Stimulated activated naive CD8-positive, alpha-beta T cell treated with anti-CD3 and anti-CD28 coated beads, Interleukin-15, Interleukin-2, amounts not matched to agents 100 ng/mL and 50 ng/mL, for 24 hours (primary cell): Measurements from ENCODE around the gene QRSL1.
"Not testable (repeated sequence)": the region's sequence is repeated elsewhere in the genome, so short reads cannot be mapped to it uniquely, and the experiment has no call there.

Experiments
- H3K27ac Mint-ChIP-seq: one replicate; pipeline ENCODE4 v1.8.0; 2021; ENCODE audit warnings: mild to moderate bottlenecking, mixed read lengths
- H3K27me3 Mint-ChIP-seq: one replicate; pipeline ENCODE4 v1.8.0; 2021; ENCODE audit warnings: mixed read lengths
- H3K36me3 Mint-ChIP-seq: one replicate; pipeline ENCODE4 v1.8.0; 2021; ENCODE audit warnings: low read depth, mixed read lengths
- H3K4me1 Mint-ChIP-seq: one replicate; pipeline ENCODE4 v1.8.0; 2021; ENCODE audit warnings: low read depth, mixed read lengths
- H3K4me3 Mint-ChIP-seq: one replicate; pipeline ENCODE4 v1.8.0; 2021; ENCODE audit warnings: mild to moderate bottlenecking, mixed read lengths
- H3K9me3 Mint-ChIP-seq: one replicate; pipeline ENCODE4 v1.8.0; 2021; ENCODE audit warnings: mixed read lengths

Gene QRSL1, protein sequence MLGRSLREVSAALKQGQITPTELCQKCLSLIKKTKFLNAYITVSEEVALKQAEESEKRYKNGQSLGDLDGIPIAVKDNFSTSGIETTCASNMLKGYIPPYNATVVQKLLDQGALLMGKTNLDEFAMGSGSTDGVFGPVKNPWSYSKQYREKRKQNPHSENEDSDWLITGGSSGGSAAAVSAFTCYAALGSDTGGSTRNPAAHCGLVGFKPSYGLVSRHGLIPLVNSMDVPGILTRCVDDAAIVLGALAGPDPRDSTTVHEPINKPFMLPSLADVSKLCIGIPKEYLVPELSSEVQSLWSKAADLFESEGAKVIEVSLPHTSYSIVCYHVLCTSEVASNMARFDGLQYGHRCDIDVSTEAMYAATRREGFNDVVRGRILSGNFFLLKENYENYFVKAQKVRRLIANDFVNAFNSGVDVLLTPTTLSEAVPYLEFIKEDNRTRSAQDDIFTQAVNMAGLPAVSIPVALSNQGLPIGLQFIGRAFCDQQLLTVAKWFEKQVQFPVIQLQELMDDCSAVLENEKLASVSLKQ

GRCh38 chr6:106629103-106629858, at the start of gene QRSL1, which contains the start of gene RTN4IP1:
Gene QRSL1 (plus strand): TSS chr6:106629578. CDS start chr6:106629682, 104 bp downstream.
Gene RTN4IP1 (minus strand): TSS chr6:106629498. CDS start chr6:106629021, 477 bp downstream.
- H3K4me3 Mint-ChIP-seq = peak within 1 kb of the TSS; percentile 92
- peaks cover 55% of the 10 kb centered on the region for H3K4me1 Mint-ChIP-seq
- H3K27me3 Mint-ChIP-seq = no peaks in the 10 kb centered on the region
- no peaks in the 10 kb centered on the region for H3K9me3 Mint-ChIP-seq
- peaks cover 16% of the 10 kb centered on the region for H3K36me3 Mint-ChIP-seq
- H3K27ac Mint-ChIP-seq = peak within 1 kb of the TSS; percentile 93

DNA sequence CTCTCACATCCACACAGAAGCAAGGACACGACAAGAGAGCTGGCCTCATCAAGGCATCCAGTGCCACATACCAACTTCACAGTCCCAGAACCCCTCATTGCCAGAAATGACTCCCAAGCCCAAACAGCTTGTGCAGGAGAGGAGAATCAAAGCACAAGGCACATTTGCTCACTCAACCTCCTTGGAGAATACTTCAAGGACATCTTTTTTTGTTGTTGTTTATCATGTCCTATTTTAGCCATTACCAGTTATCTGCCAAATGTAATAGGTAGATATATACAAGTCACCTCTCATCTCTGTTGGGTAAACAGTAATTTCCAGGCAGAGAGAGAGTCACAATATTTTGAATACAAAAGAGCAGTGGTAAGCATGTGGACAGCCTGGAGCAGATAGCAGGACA, 47.9 kb upstream of the QRSL1 start:
- Mint-ChIP-seq H3K27me3 (no peaks in the 10 kb centered on the region), H3K9me3 (no peaks in the 10 kb centered on the region), H3K4me3 (no peak overlapping the region), H3K36me3 (peaks cover 14% of the 10 kb centered on the region), H3K4me1 (no peaks in the 10 kb centered on the region), H3K27ac (peak overlapping the region; percentile 5)

- no peak overlapping the region for H3K27ac Mint-ChIP-seq
- H3K27me3 Mint-ChIP-seq = no peaks in the 10 kb centered on the region
- no peaks in the 10 kb centered on the region for H3K9me3 Mint-ChIP-seq
- H3K4me3 Mint-ChIP-seq = no peak overlapping the region
- no peaks in the 10 kb centered on the region for H3K4me1 Mint-ChIP-seq
- peaks cover 25% of the 10 kb centered on the region for H3K36me3 Mint-ChIP-seq
Observed at GRCh38 chr6:106586815-106587415, 42.5 kb upstream of the QRSL1 start.

DNA sequence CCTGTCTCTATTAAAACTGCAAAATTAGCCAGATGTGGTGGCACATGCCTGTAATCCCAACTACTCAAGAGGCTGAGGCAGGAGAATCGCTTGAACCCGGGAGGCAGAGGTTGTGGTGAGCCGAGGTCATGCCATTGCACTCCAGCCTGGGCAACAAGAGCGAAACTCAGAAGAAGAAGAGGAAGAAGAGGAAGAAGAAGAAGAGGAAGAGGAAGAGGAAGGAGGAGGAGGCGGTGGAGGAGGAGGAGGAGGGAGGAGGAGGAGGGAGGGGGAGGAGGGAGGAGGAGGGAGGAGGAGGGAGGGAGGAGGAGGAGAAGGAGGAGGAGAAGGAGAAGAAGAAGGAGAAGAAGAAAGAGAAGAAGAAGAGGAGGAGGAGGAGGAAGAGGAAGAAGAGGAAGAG, 40.4 kb upstream of the QRSL1 start:
- not testable (repeated sequence) for H3K4me1 Mint-ChIP-seq, H3K27ac Mint-ChIP-seq, H3K9me3 Mint-ChIP-seq, H3K4me3 Mint-ChIP-seq, H3K27me3 Mint-ChIP-seq
- H3K36me3 Mint-ChIP-seq = peaks cover 20% of the 10 kb centered on the region

DNA sequence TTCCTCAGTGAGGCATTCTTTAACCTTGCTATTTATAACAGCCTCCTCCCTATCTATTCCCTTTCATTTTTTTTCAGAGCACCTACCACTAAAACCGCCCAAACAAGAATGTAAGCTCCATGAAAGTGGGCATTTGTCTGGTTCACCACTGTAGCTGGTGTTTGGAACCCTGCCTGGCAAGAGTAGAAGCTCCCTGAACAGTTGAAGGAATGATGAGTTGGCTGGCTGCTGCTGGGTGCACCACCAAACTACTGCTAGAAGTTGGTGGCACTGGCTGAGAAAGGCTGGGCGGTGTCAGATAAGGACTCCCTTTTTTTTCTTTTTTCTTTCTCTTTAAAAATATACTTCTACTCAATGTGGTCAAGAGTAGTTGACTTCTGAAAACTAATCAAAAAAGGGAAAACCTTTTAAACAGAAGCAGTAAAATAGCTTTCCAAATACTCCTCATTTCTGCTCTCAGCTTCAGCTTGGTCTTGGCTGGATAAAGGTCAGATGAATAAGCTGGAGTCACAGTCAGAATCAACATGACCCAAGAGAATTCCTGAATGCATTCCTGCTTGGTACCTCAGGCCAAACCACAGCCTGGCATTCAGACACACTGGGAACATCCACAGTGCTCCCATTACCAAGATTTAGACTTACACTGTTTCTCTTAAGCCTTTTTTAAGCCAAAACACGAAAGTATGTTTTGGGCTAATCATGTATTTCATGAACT, 38.1 kb upstream of the QRSL1 start:
- no peaks in the 10 kb centered on the region for H3K9me3 Mint-ChIP-seq
- H3K4me1 Mint-ChIP-seq = no peaks in the 10 kb centered on the region
- H3K36me3 Mint-ChIP-seq = peaks cover 20% of the 10 kb centered on the region
- H3K4me3 Mint-ChIP-seq = no peak overlapping the region
- no peak overlapping the region for H3K27ac Mint-ChIP-seq
- no peaks in the 10 kb centered on the region for H3K27me3 Mint-ChIP-seq

DNA sequence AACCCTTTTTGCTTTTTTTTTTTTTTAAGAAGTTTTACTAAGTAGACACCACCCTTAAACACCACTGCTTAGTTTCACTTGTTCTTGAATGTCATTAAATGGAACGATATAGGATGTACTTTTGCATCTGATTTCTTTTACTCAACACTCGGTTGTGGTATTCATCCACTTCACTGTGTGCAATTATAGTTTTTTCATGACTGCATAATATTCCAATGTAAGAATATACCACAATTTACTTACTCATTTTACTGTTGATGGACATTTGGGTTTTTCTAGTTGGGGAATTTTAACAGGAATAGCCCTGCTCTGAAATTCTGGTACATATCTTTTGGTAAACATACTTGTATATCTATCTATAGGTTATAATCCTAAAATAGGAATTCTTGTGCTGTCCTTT, 29.9 kb upstream of the QRSL1 start:
- H3K4me1 Mint-ChIP-seq = no peaks in the 10 kb centered on the region
- no peak overlapping the region for H3K4me3 Mint-ChIP-seq
- H3K9me3 Mint-ChIP-seq = no peaks in the 10 kb centered on the region
- no peak overlapping the region for H3K27ac Mint-ChIP-seq
- H3K27me3 Mint-ChIP-seq = no peaks in the 10 kb centered on the region
- H3K36me3 Mint-ChIP-seq = peaks cover 29% of the 10 kb centered on the region

GRCh38 chr6:106600329-106600728, 29.0 kb upstream of the QRSL1 start:
- H3K36me3 Mint-ChIP-seq = peaks cover 29% of the 10 kb centered on the region
- H3K9me3 Mint-ChIP-seq = no peaks in the 10 kb centered on the region

DNA sequence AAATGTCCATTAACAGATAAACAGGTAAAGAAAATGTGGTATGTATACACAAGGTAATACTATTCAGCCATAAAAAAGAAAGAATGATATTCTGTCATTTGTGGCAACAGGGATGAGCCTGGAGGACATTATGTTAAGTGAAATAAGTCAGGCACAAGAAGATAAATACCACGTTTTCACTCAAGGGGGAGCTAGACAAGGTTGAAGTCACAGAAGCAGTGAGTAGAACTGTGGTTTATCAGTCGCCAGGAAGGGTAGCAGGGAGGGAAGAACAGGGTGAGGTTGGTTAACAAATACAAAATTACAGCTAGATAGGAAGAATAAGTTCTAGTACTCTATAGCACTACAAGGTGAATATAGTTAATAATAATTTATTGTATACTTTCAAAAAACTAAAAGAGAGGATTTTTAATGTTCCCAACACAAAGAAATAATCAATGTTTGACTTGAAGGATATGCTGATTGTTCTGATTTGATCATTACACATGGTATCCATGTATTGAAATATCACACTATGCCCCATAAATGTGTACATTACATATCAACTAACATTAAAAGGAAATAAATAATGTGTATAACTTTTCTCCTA, 21.2 kb upstream of the QRSL1 start:
- Mint-ChIP-seq H3K27ac (no peak overlapping the region), H3K4me1 (peaks cover 9% of the 10 kb centered on the region), H3K4me3 (no peak overlapping the region), H3K36me3 (peaks cover 15% of the 10 kb centered on the region), H3K9me3 (no peaks in the 10 kb centered on the region), H3K27me3 (no peaks in the 10 kb centered on the region)

More at GRCh38 chr6:106600329-106600728, 29.0 kb upstream of the QRSL1 start:
- Mint-ChIP-seq H3K4me3 (no peak overlapping the region), H3K27me3 (no peaks in the 10 kb centered on the region), H3K27ac (no peak overlapping the region), H3K4me1 (no peaks in the 10 kb centered on the region)

DNA sequence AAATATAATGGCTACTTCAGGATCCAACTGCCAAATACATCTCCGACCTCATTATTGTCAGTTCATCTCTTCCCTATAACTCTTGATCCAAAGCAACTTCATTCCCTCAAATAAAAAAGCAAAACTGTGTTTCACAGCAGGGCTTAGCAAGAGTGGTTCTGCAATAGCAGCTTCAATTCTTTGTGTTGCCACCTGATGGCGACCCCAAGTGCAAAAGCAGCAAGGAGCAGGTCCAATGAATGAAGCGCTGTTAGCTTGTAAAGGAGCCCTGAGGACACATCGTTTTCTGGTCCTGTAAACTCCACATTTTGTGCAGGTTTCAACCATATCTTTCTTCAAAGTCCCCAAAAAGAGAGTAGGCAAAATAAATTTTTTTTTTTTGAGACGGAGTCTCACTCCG, 19.7 kb upstream of the QRSL1 start:
- Mint-ChIP-seq H3K4me3 (no peak overlapping the region), H3K36me3 (peaks cover 21% of the 10 kb centered on the region), H3K27me3 (no peaks in the 10 kb centered on the region), H3K9me3 (no peaks in the 10 kb centered on the region), H3K27ac (no peak overlapping the region), H3K4me1 (peaks cover 22% of the 10 kb centered on the region)

DNA sequence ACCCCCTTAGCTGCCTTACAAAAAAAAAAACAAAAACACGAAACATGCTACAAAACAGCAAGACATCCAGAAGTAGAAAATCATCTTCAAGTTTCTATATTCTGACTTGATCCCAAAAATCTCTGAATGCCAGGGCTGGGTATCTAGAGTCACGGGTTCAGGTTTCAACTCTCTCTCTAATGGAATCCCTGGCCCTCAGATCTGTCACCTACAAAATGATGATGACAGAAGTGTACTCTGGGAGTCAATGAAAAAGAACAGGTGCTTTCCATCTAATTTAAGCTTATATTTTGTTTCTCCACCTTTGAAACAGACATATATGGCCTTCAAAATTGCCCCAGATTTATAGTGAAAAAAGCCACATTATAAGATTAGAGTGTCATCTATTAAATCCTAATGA, 18.3 kb upstream of the QRSL1 start:
- H3K4me1 Mint-ChIP-seq = peaks cover 22% of the 10 kb centered on the region
- peaks cover 21% of the 10 kb centered on the region for H3K36me3 Mint-ChIP-seq
- H3K9me3 Mint-ChIP-seq = no peaks in the 10 kb centered on the region
- H3K27me3 Mint-ChIP-seq = no peaks in the 10 kb centered on the region
- H3K27ac Mint-ChIP-seq = no peak overlapping the region
- H3K4me3 Mint-ChIP-seq = no peak overlapping the region

DNA sequence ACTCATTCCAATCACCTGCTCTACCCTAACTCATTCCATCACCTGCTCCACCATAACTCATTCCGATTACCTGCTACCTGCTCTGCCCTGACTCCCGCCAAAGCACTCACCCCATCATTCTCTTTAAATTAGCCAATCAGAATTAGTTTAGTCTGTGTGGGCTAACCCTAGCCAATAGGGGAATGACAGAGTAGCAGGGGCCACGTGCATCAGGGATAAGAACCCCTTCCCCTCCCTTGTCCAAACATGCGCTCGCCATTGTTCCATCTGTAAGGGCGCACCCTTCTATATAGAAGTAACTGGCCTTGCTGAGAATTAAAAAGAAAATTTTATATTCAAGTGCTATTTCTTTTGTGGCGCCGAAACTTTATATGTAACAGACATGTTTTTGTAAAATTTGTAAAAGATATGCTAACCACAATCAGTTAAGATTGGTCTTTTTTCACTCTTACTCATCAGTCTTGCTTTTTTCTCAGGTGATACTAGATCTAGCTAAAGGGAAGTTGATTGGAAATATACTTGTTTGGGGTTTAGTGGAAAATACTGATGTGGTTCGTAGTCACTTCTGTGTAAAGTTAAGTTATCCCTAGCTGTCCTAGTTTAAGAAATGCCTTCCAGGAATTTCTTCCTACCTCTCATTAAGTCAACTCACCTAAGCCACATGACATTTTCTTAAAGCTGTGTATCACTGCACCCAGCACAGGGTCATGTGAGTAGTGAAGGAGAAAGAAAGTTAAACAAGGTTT, 16.5 kb upstream of the QRSL1 start:
- Mint-ChIP-seq H3K36me3 (peaks cover 13% of the 10 kb centered on the region), H3K27me3 (no peaks in the 10 kb centered on the region), H3K4me1 (peaks cover 22% of the 10 kb centered on the region), H3K9me3 (no peaks in the 10 kb centered on the region), H3K27ac (peak overlapping the region; percentile 57), H3K4me3 (no peak overlapping the region)

- peaks cover 22% of the 10 kb centered on the region for H3K4me1 Mint-ChIP-seq
- H3K4me3 Mint-ChIP-seq = no peak overlapping the region
- H3K36me3 Mint-ChIP-seq = peaks cover 17% of the 10 kb centered on the region
- H3K27me3 Mint-ChIP-seq = no peaks in the 10 kb centered on the region
- H3K27ac Mint-ChIP-seq = no peak overlapping the region
- no peaks in the 10 kb centered on the region for H3K9me3 Mint-ChIP-seq
Observed at GRCh38 chr6:106613590-106613989, 15.8 kb upstream of the QRSL1 start.

GRCh38 chr6:106614166-106614565, 15.2 kb upstream of the QRSL1 start:
- Mint-ChIP-seq H3K36me3 (peaks cover 23% of the 10 kb centered on the region), H3K27ac (no peak overlapping the region), H3K4me1 (peaks cover 22% of the 10 kb centered on the region), H3K4me3 (no peak overlapping the region), H3K27me3 (no peaks in the 10 kb centered on the region), H3K9me3 (no peaks in the 10 kb centered on the region)
